IMR-90 (cell line): ENCODE data around the gene IGF2BP3. TPM values are rescaled to one million over a fixed set of nuclear protein-coding genes. Genes with fewer than 3 reads are reported as not detected.
A peak's percentile ranks its signal among the peaks of the same experiment; 100 is the strongest.

ENCODE experiments used
- ATAC-seq: fragments of 200-7000 bp; cut with Tn5 transposase; 2 replicates; pipeline ENCODE4 v1.9.1; 2020; ENCODE audit warnings: low read depth, mild to moderate bottlenecking, moderate library complexity
- BruUV-seq: library from RNA; stranded (reverse); fragments of 400-500 nt; replicated peaks from 2 replicates; lab custom pipeline; 2021; lab: Mats Ljungman, UMichigan
- CTCF ChIA-PET: fragments of 300-600 bp; formaldehyde crosslinking; extraction: SDS; loops from one replicate; lab custom pipeline; 2021; ENCODE audit warnings: antibody characterized with exemption; lab: Yijun Ruan, JAX
- POLR2A ChIA-PET: fragments of 300-600 bp; sonication (Branson Sonifier 250); formaldehyde crosslinking; loops from one replicate; lab custom pipeline; 2022; ENCODE audit warnings: antibody characterized with exemption; ENCODE audit not compliant: unreplicated experiment; lab: Charles Lee
- DNase-seq: peaks from one replicate; pipeline ENCODE4 v3.0.0; 2013
- H2AFZ ChIP-seq: replicated peaks from 2 replicates; pipeline ENCODE3; 2013; ENCODE audit warnings: low read length, mild to moderate bottlenecking; ENCODE audit not compliant: poor library complexity
- H2AK5ac ChIP-seq: 2 replicates; pipeline ENCODE4 v1.6.1; 2013; ENCODE audit warnings: low read depth, low read length, inconsistent platforms
- H2AK9ac ChIP-seq: replicated peaks from 2 replicates; pipeline ENCODE3; 2013; ENCODE audit warnings: mild to moderate bottlenecking, low read depth, low read length, moderate library complexity; ENCODE audit not compliant: poor library complexity
- H2BK120ac ChIP-seq: 2 replicates; pipeline ENCODE4 v1.6.1; 2013; ENCODE audit warnings: low read depth, low read length, inconsistent platforms
- H2BK15ac ChIP-seq: 3 replicates; pipeline ENCODE4 v1.6.1; 2013; ENCODE audit warnings: low read depth, low read length, inconsistent platforms
- H2BK20ac ChIP-seq: 2 replicates; pipeline ENCODE4 v1.6.1; 2013; ENCODE audit warnings: low read depth, mild to moderate bottlenecking, inconsistent platforms, low read length, moderate library complexity
- H2BK5ac ChIP-seq: 2 replicates; pipeline ENCODE4 v1.6.1; 2013; ENCODE audit warnings: mild to moderate bottlenecking, low read depth, low read length, inconsistent platforms; ENCODE audit not compliant: poor library complexity, severe bottlenecking
- H3K14ac ChIP-seq: replicated peaks from 2 replicates; pipeline ENCODE4 v1.6.1; 2013; ENCODE audit warnings: low read depth, low read length, inconsistent platforms
- H3K18ac ChIP-seq: 2 replicates; pipeline ENCODE4 v1.6.1; 2013; ENCODE audit warnings: low read depth, low read length, control low read depth
- H3K23ac ChIP-seq: 2 replicates; pipeline ENCODE4 v1.6.1; 2013; ENCODE audit warnings: low read depth, low read length, inconsistent platforms
- H3K27ac ChIP-seq: 2 replicates; pipeline ENCODE4 v1.5.1; 2013; ENCODE audit warnings: mild to moderate bottlenecking, control low read depth, low read length; ENCODE audit not compliant: insufficient read depth
- H3K27me3 ChIP-seq: 2 replicates; pipeline ENCODE4 v1.6.1; 2013; ENCODE audit warnings: low read length; ENCODE audit not compliant: control insufficient read depth, insufficient read depth
- H3K36me3 ChIP-seq: 2 replicates; pipeline ENCODE4 v1.6.1; 2013; ENCODE audit warnings: low read length, mixed read lengths; ENCODE audit not compliant: control insufficient read depth, insufficient read depth
- H3K4ac ChIP-seq: 2 replicates; pipeline ENCODE4 v1.6.1; 2013; ENCODE audit warnings: low read depth, low read length, inconsistent platforms
- H3K4me1 ChIP-seq: 2 replicates; pipeline ENCODE4 v1.6.1; 2013; ENCODE audit warnings: low read length, mixed read lengths; ENCODE audit not compliant: control insufficient read depth, insufficient read depth
- H3K4me2 ChIP-seq: 2 replicates; pipeline ENCODE4 v1.6.1; 2013; ENCODE audit warnings: low read depth, mild to moderate bottlenecking, control low read depth, low read length, moderate library complexity
- H3K4me3 ChIP-seq: 2 replicates; pipeline ENCODE4 v1.5.1; 2013; ENCODE audit warnings: low read depth, mild to moderate bottlenecking, control low read depth, low read length, moderate library complexity; ENCODE audit not compliant: insufficient read depth
- H3K56ac ChIP-seq: 2 replicates; pipeline ENCODE4 v1.6.1; 2013; ENCODE audit warnings: low read length, inconsistent platforms; ENCODE audit not compliant: insufficient read depth; ENCODE audit errors: extremely low read depth
- H3K79me1 ChIP-seq, 2 experiments: 2 replicates each; pipeline ENCODE4 v1.6.1; 2013; ENCODE audit warnings: low read length in 2 of 2, inconsistent platforms in 1 of 2, low read depth in 1 of 2
- H3K9ac ChIP-seq: 2 replicates; pipeline ENCODE4 v1.6.1; 2013; ENCODE audit warnings: low read depth, low read length, control low read depth
- H3K9me1 ChIP-seq: 2 replicates; pipeline ENCODE4 v1.6.1; 2013; ENCODE audit warnings: low read length, inconsistent platforms; ENCODE audit not compliant: insufficient read depth
- H3K9me3 ChIP-seq: 2 replicates; pipeline ENCODE4 v1.6.1; 2013; ENCODE audit warnings: low read length; ENCODE audit not compliant: control insufficient read depth, insufficient read depth
- H4K20me1 ChIP-seq: 2 replicates; pipeline ENCODE4 v1.6.1; 2013; ENCODE audit warnings: low read length, inconsistent platforms; ENCODE audit not compliant: insufficient read depth
- H4K5ac ChIP-seq: 2 replicates; pipeline ENCODE4 v1.6.1; 2013; ENCODE audit warnings: mild to moderate bottlenecking, low read depth, low read length, control low read depth
- H4K8ac ChIP-seq, 2 experiments: 2 replicates each; pipeline ENCODE4 v1.6.1; 2013; ENCODE audit warnings: low read depth in 2 of 2, low read length in 2 of 2, control low read depth in 1 of 2, inconsistent platforms in 1 of 2
- H4K91ac ChIP-seq: 2 replicates; pipeline ENCODE4 v1.6.1; 2013; ENCODE audit warnings: low read depth, low read length, inconsistent platforms; ENCODE audit not compliant: insufficient read depth
- CEBPB ChIP-seq: IDR thresholded peaks from 2 replicates; pipeline ENCODE4 v1.6.1; 2012; ENCODE audit warnings: low read depth, low read length, improper control_type of control experiment
- CTCF ChIP-seq: conservative IDR thresholded peaks from 2 replicates; pipeline ENCODE4 v1.5.1; 2012; ENCODE audit warnings: mild to moderate bottlenecking, low read depth, low read length, improper control_type of control experiment
- MAFK ChIP-seq: IDR thresholded peaks from 2 replicates; pipeline ENCODE4 v1.6.1; 2012; ENCODE audit warnings: low read depth, low read length, improper control_type of control experiment
- RAD21 ChIP-seq: IDR thresholded peaks from 2 replicates; pipeline ENCODE4 v1.6.1; 2012; ENCODE audit warnings: low read length, improper control_type of control experiment
- SMC3 ChIP-seq: fragments of 150-350 bp; IDR thresholded peaks from 2 replicates; pipeline ENCODE4 v1.6.1; 2016; ENCODE audit warnings: low read depth, mild to moderate bottlenecking, antibody characterized with exemption, low read length, moderate library complexity
- USF2 ChIP-seq: fragments of 150-350 bp; IDR thresholded peaks from 2 replicates; pipeline ENCODE4 v1.6.1; 2017; ENCODE audit warnings: mild to moderate bottlenecking, antibody characterized with exemption, low read length, low read depth
- WGBS, 2 experiments: methylation state at CpG; one replicate each; pipeline versions ENCODE4 v1.1.5 to v1.1.7; 2013; ENCODE audit warnings: missing lambda C conversion rate in 2 of 2; ENCODE audit not compliant: insufficient read length in 1 of 2; ENCODE audit errors: extremely low coverage in 2 of 2; 5-methylcytosine and 5-hydroxymethylcytosine counted together
- dilution Hi-C: fragments of 300-500 bp; cut with HindIII; formaldehyde crosslinking; loops from one replicate; pipeline ENCODE4 v1.14.3; 2018; ENCODE audit warnings: low sequenced_read_pairs; ENCODE audit not compliant: unreplicated experiment
- in situ Hi-C: fragments of 300-500 bp; cut with MboI; formaldehyde crosslinking; loops from 3 replicates; pipeline ENCODE4 v1.14.3; 2019; ENCODE audit warnings: low sequenced_read_pairs, inconsistent platforms, mixed read lengths
- intact Hi-C: fragments of 100-400 bp; cut with micrococcal nuclease; formaldehyde crosslinking; loops from 2 replicates; pipeline ENCODE4 v1.10.0; 2022
- polyA plus RNA-seq, 3 experiments: library from polyadenylated mRNA; depleted of rRNA; stranded (reverse); fragments of >200 nt; gene quantifications; 2 replicates each; pipeline ENCODE4 v1.2.3, GENCODE V29; 2012; ENCODE audit warnings: low replicate concordance in 1 of 3
- total RNA-seq: library from RNA; depleted of rRNA; stranded (reverse); fragments of >200 nt; gene quantifications from 2 replicates; pipeline ENCODE4 v1.2.3, GENCODE V29; 2012

IGF2BP3 gene
- total and polyA plus RNA-seq, 2 of the 4 experiments (the other 2 are of a cell fraction), result 50.9 to 59.3 TPM

- Histone ChIP-seq H2BK5ac (peak overlapping the region; percentile 9), H4K20me1 (peaks cover 18% of the 10 kb centered on the region; the same call in 1 of the 2 replicates), H3K4ac (peak overlapping the region; percentile 34; the same call in 1 of the 2 replicates), H3K9me1 (peaks cover 7% of the 10 kb centered on the region), H4K5ac (no peak overlapping the region), H3K79me1 (peaks cover 27 to 70% of the 10 kb centered on the region in 2 experiments), H2BK15ac (no peak overlapping the region), H3K18ac (no peak overlapping the region), H2AK9ac (no peak overlapping the region), H2AFZ (no peak overlapping the region), H3K27me3 (no peaks in the 10 kb centered on the region), H3K36me3 (peaks cover 2% of the 10 kb centered on the region), H2AK5ac (peak overlapping the region; percentile 82; the same call in 1 of the 2 replicates), H3K9me3 (no peaks in the 10 kb centered on the region), H3K56ac (no peak overlapping the region), H4K8ac (peak overlapping the region in 1 of 2 experiments; percentile 23; a peak in 1 of 4 replicates), H3K14ac (no peak overlapping the region; the same call in 1 of the 2 replicates), H3K4me2 (peak overlapping the region; percentile 38; the same call in 1 of the 2 replicates), H3K4me3 (no peak overlapping the region), H4K91ac (no peak overlapping the region), H3K23ac (no peak overlapping the region), H3K9ac (no peak overlapping the region), H2BK20ac (peak overlapping the region; percentile 30; the same call in 1 of the 2 replicates), H3K27ac (no peak overlapping the region), H2BK120ac (0 out of 2 replicates have a peak overlapping the region, but pooled peaks have one; percentile 7), H3K4me1 (peaks cover 5% of the 10 kb centered on the region)
- ATAC-seq, result peak; percentile 54
- in situ Hi-C loops, result no loop called here
- ChIA-PET CTCF (interaction anchor here (0.6 to 1.5 kb wide), 5 partner anchors 10 to 82 kb away, joined by 3 to 5 read pairs (median 3); no protein-coding TSS in a partner anchor), POLR2A (no interaction called here)
- DNase-seq, result peak; percentile 56
- TF ChIP-seq RAD21 (peak; percentile 41), CEBPB (peak; percentile 69), CTCF (peak; percentile 43), SMC3 (peak; percentile 8; the same call in 1 of the 2 replicates), USF2 (no peak), MAFK (no peak)
- intact Hi-C loops, result no loop called here
- dilution Hi-C loops, result no loop called here
- no CpG with 5 or more reads among the region's 6 CpGs for WGBS, 2 experiments
- no TSS peak for BruUV-seq
Observed at GRCh38 chr7:23357190-23358093, 112.8 kb downstream of the IGF2BP3 start.
